ENCODE results near the gene MEF2C.

- TF ChIP-seq POLR2A (IDR thresholded peaks at IDR 0.05) (no peak), CTCF (IDR thresholded peaks at IDR 0.05) (no peak)
Observed at GRCh38 chr5:88741964-88742363, 141.0 kb downstream of the MEF2C start.
